Esophagus muscularis mucosa (tissue), 4 donors: Measurements from ENCODE around the gene ALDH1A2. TPM values are rescaled to one million over a fixed set of nuclear protein-coding genes. Genes with fewer than 3 reads are reported as not detected.

Experiments used
- DNase-seq: peaks from one replicate; pipeline ENCODE4 v3.0.0-alpha.2; 2017; ENCODE audit errors: extremely low spot score
- H3K27ac ChIP-seq, 4 donors: fragments of 200-600 bp; sonication (generic); replicated peaks in 1 of 4; 1 replicate in 3 of 4; 2 replicates in 1 of 4; pipeline ENCODE4 v1.5.1; 2016 to 2019; ENCODE audit warnings: mild to moderate bottlenecking in 1 of 4
- H3K27me3 ChIP-seq, 4 donors: fragments of 200-600 bp; sonication (generic); one replicate each; pipeline versions ENCODE4 v1.5.1 to v1.6.0; 2016 to 2019
- H3K36me3 ChIP-seq, 4 donors: fragments of 200-600 bp; sonication (generic); one replicate each; pipeline ENCODE4 v1.5.1; 2016 to 2019
- H3K4me1 ChIP-seq, 4 donors: fragments of 200-600 bp; sonication (generic); one replicate each; pipeline ENCODE4 v1.5.1; 2016 to 2019
- H3K4me3 ChIP-seq, 4 donors: fragments of 200-600 bp; sonication (generic); 1 replicate in 2 of 4; 2 replicates in 2 of 4; pipeline ENCODE4 v1.5.1; 2016 to 2019; ENCODE audit warnings: mild to moderate bottlenecking in 4 of 4, moderate library complexity in 1 of 4
- H3K9me3 ChIP-seq, 4 donors: fragments of 200-600 bp; sonication (generic); 1 replicate in 3 of 4; 2 replicates in 1 of 4; pipeline ENCODE4 v1.5.1; 2016 to 2019
- EP300 ChIP-seq: sonication (generic); formaldehyde crosslinking; IDR thresholded peaks from one replicate; pipeline ENCODE4 v1.6.1; 2017; ENCODE audit warnings: antibody characterized with exemption
- POLR2A ChIP-seq: fragments of 450-650 bp; IDR thresholded peaks from one replicate; pipeline ENCODE4 v1.6.1; 2017; ENCODE audit warnings: antibody characterized with exemption, moderate library complexity, mild to moderate bottlenecking, low read depth
- POLR2AphosphoS5 ChIP-seq, 2 donors: sonication (generic); formaldehyde crosslinking; IDR thresholded peaks; one replicate each; pipeline ENCODE4 v1.6.1; 2017; ENCODE audit warnings: antibody characterized with exemption in 2 of 2
- WGBS: methylation state at CpG from one replicate; pipeline ENCODE4 v1.1.5; 2018; 5-methylcytosine and 5-hydroxymethylcytosine counted together
- intact Hi-C: fragments of 100-400 bp; cut with DNase I; formaldehyde crosslinking; loops from one replicate; pipeline ENCODE4 v1.15.1; 2023
- total RNA-seq, 4 donors: library from RNA; depleted of rRNA; stranded (reverse); fragments of >200 nt; gene quantifications; one replicate each; pipeline versions ENCODE4 v1.1.0 to v1.2.1, GENCODE V29; 2016
- TF ChIP-seq, protein P1 (sequence below), 3 experiments: fragments of 200-600 bp in 2 of 3; fragments of 450-650 bp in 1 of 3; sonication (generic) in 2 of 3; IDR thresholded peaks; one replicate each; pipeline ENCODE4 v1.5.1; 2017 to 2019; ENCODE audit warnings: antibody characterized with exemption in 3 of 3, mild to moderate bottlenecking in 2 of 3, moderate library complexity in 1 of 3

ALDH1A2 gene
- total RNA-seq, 4 donors from 2014 or later, result 13.3 to 41.2 (median 19.8) TPM

DNA sequence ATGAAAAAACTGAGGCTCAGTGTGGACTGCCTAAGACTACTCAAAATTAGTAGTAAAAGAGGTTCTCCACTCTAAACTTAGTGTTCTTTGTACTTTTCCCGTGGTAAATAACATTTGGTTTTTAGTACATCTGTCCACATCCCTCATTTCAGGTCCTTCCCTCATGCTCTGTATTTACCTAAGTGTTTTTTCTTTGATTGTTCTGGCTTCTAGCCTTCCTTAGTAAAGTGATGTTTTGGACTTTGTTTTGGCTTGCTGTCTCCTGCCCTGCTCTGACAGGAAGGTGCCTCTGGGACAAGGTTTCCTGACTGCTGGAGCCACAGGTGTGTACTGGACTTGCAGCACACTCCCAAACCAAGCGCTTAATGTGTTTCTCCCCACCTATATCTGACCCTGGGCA is 29.9 kb upstream of the ALDH1A2 start:
- Histone ChIP-seq H3K9me3 (peaks cover 0 to 3% (median 0%) of the 10 kb centered on the region in 4 donors), H3K4me3 (no peak overlapping the region), H3K27me3 (no peaks in the 10 kb centered on the region), H3K27ac (no peak overlapping the region), H3K36me3 (no peaks in the 10 kb centered on the region), H3K4me1 (no peaks in the 10 kb centered on the region)
- intact Hi-C loops, result no loop called here
- TF ChIP-seq POLR2A (no peak), EP300 (no peak), POLR2AphosphoS5 (IDR thresholded peaks at IDR 0.05) (no peak)
- TF ChIP-seq, protein P1, sequence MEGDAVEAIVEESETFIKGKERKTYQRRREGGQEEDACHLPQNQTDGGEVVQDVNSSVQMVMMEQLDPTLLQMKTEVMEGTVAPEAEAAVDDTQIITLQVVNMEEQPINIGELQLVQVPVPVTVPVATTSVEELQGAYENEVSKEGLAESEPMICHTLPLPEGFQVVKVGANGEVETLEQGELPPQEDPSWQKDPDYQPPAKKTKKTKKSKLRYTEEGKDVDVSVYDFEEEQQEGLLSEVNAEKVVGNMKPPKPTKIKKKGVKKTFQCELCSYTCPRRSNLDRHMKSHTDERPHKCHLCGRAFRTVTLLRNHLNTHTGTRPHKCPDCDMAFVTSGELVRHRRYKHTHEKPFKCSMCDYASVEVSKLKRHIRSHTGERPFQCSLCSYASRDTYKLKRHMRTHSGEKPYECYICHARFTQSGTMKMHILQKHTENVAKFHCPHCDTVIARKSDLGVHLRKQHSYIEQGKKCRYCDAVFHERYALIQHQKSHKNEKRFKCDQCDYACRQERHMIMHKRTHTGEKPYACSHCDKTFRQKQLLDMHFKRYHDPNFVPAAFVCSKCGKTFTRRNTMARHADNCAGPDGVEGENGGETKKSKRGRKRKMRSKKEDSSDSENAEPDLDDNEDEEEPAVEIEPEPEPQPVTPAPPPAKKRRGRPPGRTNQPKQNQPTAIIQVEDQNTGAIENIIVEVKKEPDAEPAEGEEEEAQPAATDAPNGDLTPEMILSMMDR (IDR thresholded peaks at IDR 0.05), result no peak
- DNase-seq, result no peak
- WGBS, result 89% methylated on average over 2 of the region's 2 CpGs

DNA sequence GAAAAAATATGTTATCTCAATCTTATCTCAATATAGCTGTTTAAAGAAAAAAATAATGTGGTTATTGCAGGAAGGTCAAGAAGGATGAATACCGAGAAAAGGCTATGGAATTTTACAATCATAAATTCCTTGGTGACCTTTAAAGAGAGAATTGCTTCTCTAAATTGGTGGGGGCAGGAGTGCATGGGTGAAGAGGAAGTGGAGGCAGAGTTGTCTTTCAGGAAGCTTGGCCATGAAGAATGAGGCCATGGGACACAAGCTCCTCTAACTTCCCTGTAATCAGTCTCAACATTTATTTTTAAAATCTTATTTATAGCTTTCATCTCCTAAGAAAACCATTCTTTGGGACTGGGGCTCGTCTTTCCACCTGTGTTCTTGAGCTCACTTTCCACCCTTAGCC is 22.4 kb upstream of the ALDH1A2 start:
- Histone ChIP-seq H3K27me3 (no peaks in the 10 kb centered on the region), H3K27ac (no peak overlapping the region), H3K9me3 (no peaks in the 10 kb centered on the region), H3K4me1 (no peaks in the 10 kb centered on the region), H3K36me3 (no peaks in the 10 kb centered on the region), H3K4me3 (no peak overlapping the region)
- intact Hi-C loops, result no loop called here
- 63% methylated on average over 2 of the region's 2 CpGs for WGBS
- TF ChIP-seq, protein P1 (IDR thresholded peaks at IDR 0.05), result no peak
- TF ChIP-seq POLR2A (no peak), EP300 (no peak), POLR2AphosphoS5 (IDR thresholded peaks at IDR 0.05) (no peak)
- no peak for DNase-seq

DNA sequence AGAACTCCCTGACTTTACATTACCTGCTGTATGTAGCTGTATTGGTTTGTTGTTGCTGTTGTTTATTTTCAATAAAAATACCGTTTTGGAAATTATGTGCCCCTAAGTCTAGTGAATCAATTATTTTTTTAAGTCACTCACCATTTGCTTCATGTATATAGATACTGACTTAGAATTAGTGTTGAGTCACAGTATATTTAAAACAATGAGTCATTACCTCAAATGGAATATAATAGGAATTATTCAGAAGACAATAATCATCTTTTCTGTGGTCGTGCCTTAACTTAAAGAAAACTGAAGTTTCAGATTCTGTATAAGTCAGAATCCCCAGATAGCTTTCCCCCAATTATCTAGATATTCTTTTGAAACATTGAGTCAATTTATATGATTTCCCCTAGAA is 21.0 kb upstream of the ALDH1A2 start:
- H3K27ac ChIP-seq, result no peak overlapping the region
- TF ChIP-seq EP300 (no peak), POLR2AphosphoS5 (IDR thresholded peaks at IDR 0.05) (no peak), POLR2A (no peak)
- TF ChIP-seq, protein P1 (IDR thresholded peaks at IDR 0.05), result no peak
- DNase-seq, result no peak
- H3K27me3 ChIP-seq, result no peaks in the 10 kb centered on the region
- H3K4me1 ChIP-seq, result no peaks in the 10 kb centered on the region
- H3K4me3 ChIP-seq, result no peak overlapping the region
- no peaks in the 10 kb centered on the region for H3K36me3 ChIP-seq
- intact Hi-C loops, result no loop called here
- H3K9me3 ChIP-seq, result no peaks in the 10 kb centered on the region
- 52% methylated on average over 2 of the region's 2 CpGs for WGBS

DNA sequence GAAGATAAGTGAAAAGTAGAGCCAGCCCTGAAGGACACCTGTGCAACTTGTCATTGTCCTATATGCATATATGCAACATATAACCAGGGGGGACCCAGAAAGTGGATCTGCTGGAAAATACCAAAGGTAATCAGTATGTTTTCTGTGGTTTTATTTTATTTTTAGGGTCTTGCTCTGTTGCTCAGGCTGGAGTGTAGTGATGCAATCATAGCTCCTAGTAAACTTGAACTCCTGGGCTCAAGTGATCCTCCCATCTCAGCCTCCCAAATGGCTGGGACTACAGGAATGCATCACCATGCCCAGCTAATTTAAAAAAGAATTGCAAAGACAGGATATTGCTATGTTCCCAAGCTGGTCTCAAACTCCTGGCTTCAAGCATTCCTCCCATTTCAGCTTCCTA is 18.0 kb upstream of the ALDH1A2 start:
- TF ChIP-seq, protein P1 (IDR thresholded peaks at IDR 0.05), result no peak
- no peak for TF ChIP-seq EP300
- TF ChIP-seq POLR2AphosphoS5 (IDR thresholded peaks at IDR 0.05), result no peak
- TF ChIP-seq POLR2A, result no peak
- DNase-seq, result no peak

DNA sequence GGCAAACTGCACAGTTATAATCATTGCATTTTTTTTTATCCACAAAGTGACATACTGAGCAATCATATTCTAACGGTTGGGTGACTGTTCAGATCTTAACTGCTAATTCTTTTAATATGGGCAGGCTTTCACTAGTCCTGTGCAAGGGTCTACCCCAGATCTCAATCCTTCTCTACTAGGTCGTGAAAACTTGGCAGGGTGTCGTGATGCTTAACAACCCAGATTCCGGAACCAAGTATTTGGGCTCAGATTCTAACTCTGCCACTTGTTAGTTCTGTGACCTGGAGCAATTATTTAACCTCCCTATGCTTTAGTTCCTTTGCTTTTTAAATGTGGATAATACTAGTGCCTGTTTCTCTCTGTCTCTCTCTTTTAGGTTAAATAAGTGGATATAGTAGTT is 16.4 kb upstream of the ALDH1A2 start:
- Histone ChIP-seq H3K9me3 (no peaks in the 10 kb centered on the region), H3K4me3 (no peak overlapping the region), H3K4me1 (no peaks in the 10 kb centered on the region), H3K27ac (no peak overlapping the region), H3K27me3 (peaks cover 0 to 5% (median 0%) of the 10 kb centered on the region in 4 donors), H3K36me3 (no peaks in the 10 kb centered on the region)
- no peak for DNase-seq
- WGBS, result 90% methylated on average over 4 of the region's 4 CpGs
- intact Hi-C loops, result no loop called here
- no peak for TF ChIP-seq EP300
- no peak for TF ChIP-seq POLR2AphosphoS5 (IDR thresholded peaks at IDR 0.05)
- TF ChIP-seq, protein P1 (IDR thresholded peaks at IDR 0.05), result no peak
- no peak for TF ChIP-seq POLR2A

More for the DNA sequence above, 18.0 kb upstream of the ALDH1A2 start:
- Histone ChIP-seq H3K36me3 (no peaks in the 10 kb centered on the region), H3K27me3 (peaks cover 0 to 3% (median 0%) of the 10 kb centered on the region in 4 donors), H3K9me3 (no peaks in the 10 kb centered on the region), H3K4me1 (no peaks in the 10 kb centered on the region), H3K27ac (no peak overlapping the region), H3K4me3 (no peak overlapping the region)
- intact Hi-C loops, result no loop called here
